Liver (tissue), 9 donors: ENCODE data around the gene AJAP1. TPM values are rescaled to one million over a fixed set of nuclear protein-coding genes. Genes with fewer than 3 reads are reported as not detected.

Source experiments
- DNase-seq: peaks from one replicate; pipeline ENCODE4 v3.0.0-alpha.2; 2017; ENCODE audit warnings: low spot score
- H3K27ac ChIP-seq, 2 donors: one replicate each; pipeline ENCODE4 v1.7.0; 2013; ENCODE audit warnings: inconsistent platforms in 2 of 2, low read length in 2 of 2, control low read depth in 1 of 2, low read depth in 1 of 2, mild to moderate bottlenecking in 1 of 2
- H3K27me3 ChIP-seq, 4 donors: one replicate each; pipeline versions ENCODE4 v1.6.1 to v1.7.0; 2013; ENCODE audit warnings: low read length in 3 of 4, inconsistent platforms in 1 of 4, mild to moderate bottlenecking in 1 of 4, moderate library complexity in 1 of 4; ENCODE audit not compliant: control insufficient read depth in 4 of 4, insufficient read depth in 4 of 4
- H3K36me3 ChIP-seq, 4 donors: one replicate each; pipeline versions ENCODE4 v1.6.1 to v1.7.0; 2013; ENCODE audit warnings: low read length in 3 of 4, mild to moderate bottlenecking in 3 of 4, low read depth in 1 of 4, moderate library complexity in 1 of 4; ENCODE audit not compliant: control insufficient read depth in 4 of 4, insufficient read depth in 3 of 4
- H3K4me1 ChIP-seq, 4 donors: one replicate each; pipeline versions ENCODE4 v1.6.1 to v1.7.0; 2013; ENCODE audit warnings: low read length in 3 of 4, mild to moderate bottlenecking in 3 of 4, moderate library complexity in 1 of 4; ENCODE audit not compliant: control insufficient read depth in 4 of 4, insufficient read depth in 4 of 4
- H3K4me3 ChIP-seq, 3 donors: one replicate each; pipeline versions ENCODE4 v1.6.1 to v1.7.0; 2013; ENCODE audit warnings: low read length in 3 of 3, control low read depth in 1 of 3, low read depth in 1 of 3, mild to moderate bottlenecking in 1 of 3
- H3K9ac ChIP-seq, 2 donors: one replicate each; pipeline ENCODE4 v1.7.0; 2013; ENCODE audit warnings: low read length in 2 of 2, mild to moderate bottlenecking in 2 of 2, moderate library complexity in 2 of 2, control low read depth in 1 of 2, low read depth in 1 of 2
- H3K9me3 ChIP-seq, 4 donors: one replicate each; pipeline versions ENCODE4 v1.6.1 to v1.7.0; 2013; ENCODE audit warnings: low read length in 3 of 4; ENCODE audit not compliant: control insufficient read depth in 4 of 4
- ATF3 ChIP-seq: IDR thresholded peaks from 2 replicates; pipeline ENCODE4 v1.6.1; 2016; ENCODE audit warnings: antibody characterized with exemption
- EGR1 ChIP-seq, 2 donors: IDR thresholded peaks; 2 replicates each; pipeline ENCODE4 v1.6.1; 2016 to 2018; ENCODE audit warnings: antibody characterized with exemption in 2 of 2, low read depth in 2 of 2
- FOXA1 ChIP-seq: IDR thresholded peaks from 2 replicates; pipeline ENCODE4 v1.6.1; 2016; ENCODE audit warnings: antibody characterized with exemption
- FOXA2 ChIP-seq: IDR thresholded peaks from 2 replicates; pipeline ENCODE4 v1.6.1; 2016; ENCODE audit warnings: antibody characterized with exemption
- GABPA ChIP-seq, 2 donors: IDR thresholded peaks in 1 of 2; conservative IDR thresholded peaks in 1 of 2; 2 replicates each; pipeline ENCODE4 v1.6.1; 2016; ENCODE audit warnings: antibody characterized with exemption in 2 of 2, mild to moderate bottlenecking in 1 of 2, moderate library complexity in 1 of 2
- HNF4A ChIP-seq, 2 donors: conservative IDR thresholded peaks; 2 replicates each; pipeline ENCODE4 v1.6.1; 2016; ENCODE audit warnings: antibody characterized with exemption in 2 of 2, mild to moderate bottlenecking in 2 of 2
- HNF4G ChIP-seq: IDR thresholded peaks from 2 replicates; pipeline ENCODE4 v1.6.1; 2016; ENCODE audit warnings: antibody characterized with exemption
- JUND ChIP-seq, 2 donors: IDR thresholded peaks; 2 replicates each; pipeline ENCODE4 v1.6.1; 2016; ENCODE audit warnings: antibody characterized with exemption in 2 of 2
- MAX ChIP-seq: IDR thresholded peaks from 2 replicates; pipeline ENCODE4 v1.6.1; 2016; ENCODE audit warnings: antibody characterized with exemption
- NR2F2 ChIP-seq: IDR thresholded peaks from 2 replicates; pipeline ENCODE4 v1.6.1; 2016; ENCODE audit warnings: antibody characterized with exemption
- RAD21 ChIP-seq, 2 donors: IDR thresholded peaks; 2 replicates each; pipeline ENCODE4 v1.6.1; 2016; ENCODE audit warnings: antibody characterized with exemption in 2 of 2, mild to moderate bottlenecking in 2 of 2
- REST ChIP-seq: IDR thresholded peaks from 2 replicates; pipeline ENCODE4 v1.6.1; 2016; ENCODE audit warnings: antibody characterized with exemption, mild to moderate bottlenecking
- RXRA ChIP-seq, 2 donors: IDR thresholded peaks; 2 replicates each; pipeline ENCODE4 v1.6.1; 2017 to 2018; ENCODE audit warnings: antibody characterized with exemption in 2 of 2, mild to moderate bottlenecking in 1 of 2
- SP1 ChIP-seq: IDR thresholded peaks from 2 replicates; pipeline ENCODE4 v1.6.1; 2018; ENCODE audit warnings: antibody characterized with exemption, mild to moderate bottlenecking
- TAF1 ChIP-seq: conservative IDR thresholded peaks from 2 replicates; pipeline ENCODE4 v1.6.1; 2016; ENCODE audit warnings: antibody characterized with exemption, mild to moderate bottlenecking
- YY1 ChIP-seq: IDR thresholded peaks from 2 replicates; pipeline ENCODE4 v1.6.1; 2016; ENCODE audit warnings: antibody characterized with exemption, mild to moderate bottlenecking
- ZBTB33 ChIP-seq: IDR thresholded peaks from 2 replicates; pipeline ENCODE4 v1.6.1; 2016; ENCODE audit warnings: antibody characterized with exemption
- whole genome bisulfite sequencing: extraction: QIAGEN DNeasy Blood & Tissue Kit; methylation state at CpG from one replicate; pipeline ENCODE4 v1.1.7; 2013; 5-methylcytosine and 5-hydroxymethylcytosine counted together
- polyA plus RNA-seq, 2 donors: library from polyadenylated mRNA; stranded (reverse) in 1 of 2; unstranded in 1 of 2; fragments of 200-250 nt in 1 of 2; fragments of >200 nt in 1 of 2; fragmentation: Nextera tagmentation in 1 of 2; extraction: Ambion mirVana in 1 of 2; gene quantifications; one replicate each; pipeline versions ENCODE4 v1.2.1 to v1.2.3, GENCODE V29; 2013 to 2015
- total RNA-seq, 2 donors: library from RNA; depleted of rRNA; stranded (reverse); fragments of >200 nt; gene quantifications; one replicate each; pipeline ENCODE4 v1.2.3, GENCODE V29; 2014
- donor health status: healthy.
- donor health status: healthy.
- donor health status: healthy.
- donor health status: healthy.
- donor health status: healthy.

The AJAP1 gene
- total and polyA plus RNA-seq, 4 donors = under 0.01 to 0.21 (median 0.08) TPM; not detected in 1

GRCh38 chr1:4787551-4787950 is 133.1 kb downstream of the AJAP1 start (continued):
- no peak for TF ChIP-seq REST
- TF ChIP-seq FOXA1 = no peak
- TF ChIP-seq YY1 = no peak

- Histone ChIP-seq H3K4me1 (no peaks in the 10 kb centered on the region), H3K36me3 (no peaks in the 10 kb centered on the region), H3K4me3 (no peak overlapping the region), H3K27ac (no peak overlapping the region), H3K27me3 (no peaks in the 10 kb centered on the region), H3K9ac (no peak overlapping the region), H3K9me3 (no peaks in the 10 kb centered on the region)
- TF ChIP-seq REST (no peak), RAD21 (IDR thresholded peaks at IDR 0.05) (no peak), ZBTB33 (no peak), GABPA (IDR thresholded peaks at IDR 0.05 in 1 of 2, conservative IDR thresholded peaks at IDR 0.05 in 1 of 2) (no peak), HNF4G (no peak), MAX (no peak), FOXA1 (no peak), JUND (IDR thresholded peaks at IDR 0.05) (no peak), NR2F2 (no peak), TAF1 (no peak), FOXA2 (no peak), RXRA (IDR thresholded peaks at IDR 0.05) (no peak), YY1 (no peak), HNF4A (conservative IDR thresholded peaks at IDR 0.05) (no peak), SP1 (no peak), EGR1 (IDR thresholded peaks at IDR 0.05; ENCODE audit: low read depth in 2 of 2) (no peak), ATF3 (no peak)
- WGBS = 57% methylated on average over 4 of the region's 4 CpGs
- no peak for DNase-seq
These were observed 138.2 kb downstream of the AJAP1 start for GRCh38 chr1:4792565-4792964.
